Retinal pigment epithelial cell (primary cell): ENCODE data around the gene FNDC1.

Source experiments
- DNase-seq: peaks from one replicate; pipeline ENCODE4 v3.0.0-alpha.2; 2010; ENCODE audit warnings: low read depth
- H3K4me3 ChIP-seq: 2 replicates; pipeline ENCODE4 v1.5.1; 2011; ENCODE audit warnings: mild to moderate bottlenecking, low read length, control low read depth, moderate library complexity
- TF ChIP-seq, protein P1 (sequence below): conservative IDR thresholded peaks from 2 replicates; pipeline ENCODE4 v1.5.1; 2011; ENCODE audit warnings: low read depth, low read length, control low read depth, inconsistent platforms

The FNDC1 gene

DNA sequence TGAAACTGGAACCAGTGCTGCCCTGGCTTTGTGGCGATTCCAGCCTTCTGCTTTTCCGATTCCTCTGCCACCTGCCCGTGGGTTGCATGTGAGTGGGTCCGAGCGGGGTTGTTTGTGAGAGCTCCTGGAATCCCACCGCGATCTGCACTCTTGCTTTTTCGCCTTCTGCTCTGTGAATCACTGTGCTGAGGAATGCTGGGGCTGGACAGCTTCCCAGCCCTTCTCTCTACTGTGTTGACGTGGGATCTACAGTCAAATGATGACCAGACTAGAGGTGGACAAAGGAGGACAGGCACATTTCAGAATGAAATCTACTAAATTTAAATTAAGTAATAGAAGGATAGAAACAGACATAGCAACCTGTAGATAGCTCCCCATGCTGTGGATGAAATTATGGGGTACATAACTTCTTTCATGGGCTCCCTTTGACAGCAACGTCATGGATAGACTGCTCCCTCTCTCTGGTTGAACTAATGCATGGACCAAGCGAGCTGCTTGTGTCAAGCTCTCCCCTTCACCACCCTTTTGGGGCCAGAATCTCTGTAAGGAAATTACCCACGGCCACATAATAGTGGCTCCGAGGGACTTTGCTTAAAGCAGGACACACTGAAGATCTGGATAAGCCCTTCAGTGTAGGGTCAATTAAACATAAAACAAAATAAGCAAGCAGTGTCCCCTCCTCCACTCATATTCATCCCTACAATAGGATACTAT lies 2.0 kb downstream of the FNDC1 start:
- TF ChIP-seq, protein P1, sequence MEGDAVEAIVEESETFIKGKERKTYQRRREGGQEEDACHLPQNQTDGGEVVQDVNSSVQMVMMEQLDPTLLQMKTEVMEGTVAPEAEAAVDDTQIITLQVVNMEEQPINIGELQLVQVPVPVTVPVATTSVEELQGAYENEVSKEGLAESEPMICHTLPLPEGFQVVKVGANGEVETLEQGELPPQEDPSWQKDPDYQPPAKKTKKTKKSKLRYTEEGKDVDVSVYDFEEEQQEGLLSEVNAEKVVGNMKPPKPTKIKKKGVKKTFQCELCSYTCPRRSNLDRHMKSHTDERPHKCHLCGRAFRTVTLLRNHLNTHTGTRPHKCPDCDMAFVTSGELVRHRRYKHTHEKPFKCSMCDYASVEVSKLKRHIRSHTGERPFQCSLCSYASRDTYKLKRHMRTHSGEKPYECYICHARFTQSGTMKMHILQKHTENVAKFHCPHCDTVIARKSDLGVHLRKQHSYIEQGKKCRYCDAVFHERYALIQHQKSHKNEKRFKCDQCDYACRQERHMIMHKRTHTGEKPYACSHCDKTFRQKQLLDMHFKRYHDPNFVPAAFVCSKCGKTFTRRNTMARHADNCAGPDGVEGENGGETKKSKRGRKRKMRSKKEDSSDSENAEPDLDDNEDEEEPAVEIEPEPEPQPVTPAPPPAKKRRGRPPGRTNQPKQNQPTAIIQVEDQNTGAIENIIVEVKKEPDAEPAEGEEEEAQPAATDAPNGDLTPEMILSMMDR, result no peak
- no peak overlapping the region for H3K4me3 ChIP-seq
- DNase-seq, result no peak

DNA sequence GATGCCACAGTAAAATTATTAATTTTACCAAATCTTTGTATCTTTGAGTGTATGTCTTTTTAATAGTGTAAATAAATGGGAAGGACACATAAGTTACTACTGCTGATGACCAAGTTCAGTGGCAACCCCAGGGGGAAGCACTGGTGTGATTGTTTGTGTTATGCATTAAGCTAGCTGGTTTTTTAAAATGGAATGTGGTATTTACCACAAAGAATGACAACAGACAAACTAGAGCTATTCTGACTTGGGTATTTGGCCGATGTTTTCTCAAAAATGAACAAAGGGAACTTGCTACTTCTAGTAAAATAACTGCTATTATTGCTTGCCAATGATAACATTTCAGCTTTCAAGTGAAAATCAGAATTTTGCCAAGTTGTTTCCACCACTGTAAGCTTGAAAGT lies 2.9 kb downstream of the FNDC1 start:
- TF ChIP-seq, protein P1, result no peak
- no peak overlapping the region for H3K4me3 ChIP-seq
- no peak for DNase-seq

DNA sequence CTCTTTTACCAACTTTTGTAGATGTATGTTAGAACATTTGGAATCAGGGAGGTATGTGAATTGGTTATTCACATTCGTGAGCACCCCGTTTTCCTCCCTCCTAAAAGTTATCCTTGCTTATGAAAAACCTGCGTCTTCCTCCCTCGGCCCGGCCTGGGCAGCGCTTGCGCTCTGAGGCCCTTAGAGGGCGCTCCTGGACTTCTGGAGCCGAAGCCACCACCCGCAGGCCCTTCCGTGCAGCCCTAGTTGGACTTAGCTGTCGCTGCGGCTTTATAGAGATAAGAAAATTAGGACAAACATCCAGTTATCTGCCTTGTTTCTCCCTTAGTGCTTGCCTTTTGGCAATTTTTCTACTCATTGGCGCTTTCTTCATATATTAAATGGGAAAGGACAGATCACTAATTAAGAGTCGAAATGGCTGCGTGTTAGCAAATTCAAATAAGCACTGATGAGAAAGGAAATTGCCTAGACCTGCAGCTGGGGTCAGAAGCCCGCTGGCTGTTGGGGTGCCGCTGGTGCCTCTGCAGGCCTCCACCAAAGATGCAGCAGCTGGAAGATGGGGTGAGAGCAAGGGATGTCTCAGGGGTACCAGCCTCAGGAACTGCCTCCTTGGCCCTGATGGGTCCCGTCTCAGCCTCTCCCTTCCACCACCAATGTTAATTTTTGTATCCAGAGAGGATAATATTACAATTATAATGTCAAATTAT lies 5.2 kb downstream of the FNDC1 start:
- no peak overlapping the region for H3K4me3 ChIP-seq

DNA sequence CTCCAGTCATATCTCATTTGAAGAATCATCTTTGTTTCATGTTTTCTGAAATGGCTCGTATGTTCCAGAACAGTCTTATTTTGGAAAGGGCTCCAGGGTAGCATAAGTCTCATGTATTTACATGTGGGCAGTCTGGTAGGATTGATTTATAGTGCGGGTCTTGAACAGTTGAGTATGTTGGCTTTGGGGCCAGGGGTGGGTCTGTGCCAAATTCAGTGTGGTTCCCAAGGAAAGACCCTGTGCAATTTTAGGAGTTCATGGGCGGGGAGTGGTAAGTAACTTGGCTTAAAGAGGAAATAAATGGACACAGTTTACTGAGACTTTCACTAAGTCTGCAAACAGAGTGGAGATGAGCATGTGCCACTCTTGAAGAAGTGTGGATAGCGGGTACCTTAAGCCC lies 7.7 kb downstream of the FNDC1 start:
- H3K4me3 ChIP-seq, result no peak overlapping the region
- DNase-seq, result no peak

More for the DNA sequence above, 5.2 kb downstream of the FNDC1 start:
- no peak for DNase-seq
- TF ChIP-seq, protein P1, result peak; percentile 99

DNA sequence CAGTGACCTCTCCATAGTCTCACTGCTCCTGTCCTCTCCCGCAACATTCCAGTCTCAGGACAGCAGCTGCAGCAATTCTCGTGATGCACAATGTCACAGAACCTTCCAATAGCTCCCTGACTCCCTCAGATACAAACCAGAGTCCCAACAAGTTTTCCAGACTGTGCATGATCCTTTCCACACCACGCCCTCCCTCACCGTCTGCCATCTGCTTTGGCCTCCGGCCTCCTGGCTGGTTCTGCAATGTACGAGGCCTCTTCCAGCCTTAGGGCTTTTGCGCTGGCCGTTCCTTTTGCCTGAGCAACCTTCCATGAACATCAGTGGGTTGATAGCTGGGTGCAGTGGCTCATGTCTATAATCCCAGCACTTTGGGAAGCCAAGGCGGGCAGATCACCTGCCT lies 9.6 kb downstream of the FNDC1 start:
- no peak overlapping the region for H3K4me3 ChIP-seq
- TF ChIP-seq, protein P1, result no peak
- DNase-seq, result no peak

More for the DNA sequence above, 7.7 kb downstream of the FNDC1 start:
- TF ChIP-seq, protein P1, result no peak

DNA sequence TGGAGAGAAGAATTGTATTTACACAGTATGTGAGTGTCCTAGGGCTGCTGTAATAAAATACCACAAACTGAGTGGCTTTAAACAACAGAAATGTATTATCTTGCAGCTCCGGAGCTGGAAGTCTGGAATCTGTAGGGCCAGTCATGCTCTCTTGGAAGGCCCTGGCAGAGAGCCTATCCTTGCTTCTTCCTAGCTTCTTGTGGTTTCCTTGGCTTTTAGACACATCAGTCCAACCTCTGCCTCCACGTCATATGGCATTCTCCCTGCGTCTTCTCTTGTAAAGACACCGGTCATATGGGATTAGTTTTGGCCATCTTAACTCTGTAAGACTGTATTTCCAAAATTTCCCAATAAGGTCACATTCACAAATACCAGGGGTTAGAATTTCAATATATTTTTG lies 10.8 kb downstream of the FNDC1 start:
- no peak for DNase-seq
- TF ChIP-seq, protein P1, result no peak
- H3K4me3 ChIP-seq, result no peak overlapping the region

DNA sequence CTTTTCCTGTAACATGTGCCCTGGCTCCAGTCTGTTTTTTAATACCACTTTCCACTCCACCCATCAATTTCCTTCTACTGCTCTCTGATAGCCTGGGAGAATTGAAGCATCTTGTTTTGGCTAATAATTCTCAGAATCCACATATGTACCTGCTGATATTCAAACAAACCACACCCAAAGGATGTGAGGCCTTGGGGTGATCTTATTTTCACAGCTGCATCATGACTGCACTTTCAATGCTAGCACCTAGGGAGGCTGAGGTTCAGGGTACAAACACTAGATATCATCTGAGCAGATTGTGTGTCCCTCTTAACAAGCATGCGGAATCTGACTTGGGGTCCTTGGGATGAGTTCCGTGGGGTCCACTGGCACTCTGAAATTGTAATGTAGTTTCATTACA lies 12.7 kb downstream of the FNDC1 start:
- TF ChIP-seq, protein P1, result no peak
- H3K4me3 ChIP-seq, result no peak overlapping the region
- DNase-seq, result no peak
